HCT116 (cell line): ENCODE results near the gene DCAF17. TPM values are rescaled to one million over a fixed set of nuclear protein-coding genes. Genes with fewer than 3 reads are reported as not detected.

Source experiments
- ATAC-seq: fragments of 200-7000 bp; cut with Tn5 transposase; 2 replicates; pipeline ENCODE4 v1.9.1; 2020; ENCODE audit warnings: mild to moderate bottlenecking, moderate library complexity
- BruUV-seq: library from RNA; stranded (reverse); fragments of 400-500 nt; replicated peaks from 2 replicates; lab custom pipeline; 2021; lab: Mats Ljungman, UMichigan
- CTCF ChIA-PET: fragments of 300-600 bp; sonication (Branson Sonifier 250); formaldehyde crosslinking; loops from one replicate; lab custom pipeline; 2021; ENCODE audit warnings: antibody characterized with exemption; lab: Charles Lee
- POLR2A ChIA-PET: fragments of 300-600, 350-600 bp; sonication (Branson Sonifier 250); formaldehyde crosslinking; loops from one replicate; lab custom pipeline; 2021; ENCODE audit warnings: antibody characterized with exemption; lab: Charles Lee
- RAD21 ChIA-PET, 2 experiments: fragments of 300-600 bp; sonication (Branson Sonifier 250); formaldehyde crosslinking; loops; one replicate each; lab custom pipeline; 2023; ENCODE audit warnings: low total read pairs in 2 of 2; ENCODE audit not compliant: uncharacterized antibody in 2 of 2, unreplicated experiment in 2 of 2, low non-redundant PET in 1 of 2; lab: Charles Lee
- DNase-seq: peaks from one replicate; pipeline ENCODE4 v3.0.0-alpha.2; 2010; ENCODE audit warnings: low read depth, low spot score
- H2AFZ ChIP-seq: fragments of 200-600 bp; shearing (Covaris generic), sonication (generic); 2 replicates; pipeline ENCODE4 v1.6.1; 2017; ENCODE audit warnings: low read depth, mixed run types, mixed read lengths, antibody characterized with exemption, low read length; ENCODE audit not compliant: poor library complexity, severe bottlenecking
- H3K27ac ChIP-seq: 2 replicates; pipeline ENCODE4 v1.5.1; 2012; ENCODE audit warnings: low read depth, low read length
- H3K27me3 ChIP-seq: fragments of 200-600 bp; sonication (generic); 2 replicates; pipeline ENCODE4 v1.6.1; 2016; ENCODE audit warnings: mixed run types, low read length, mixed read lengths; ENCODE audit not compliant: insufficient read depth
- H3K36me3 ChIP-seq, 2 experiments: fragments of 200-500 bp in 1 of 2; fragments of 200-600 bp in 1 of 2; sonication (Bioruptor generic) in 1 of 2; sonication (generic) in 1 of 2; 2 replicates each; pipeline versions ENCODE4 v1.5.1 to v1.6.1; 2014 to 2016; ENCODE audit warnings: low read length in 2 of 2, inconsistent platforms in 1 of 2, mixed read lengths in 1 of 2, mixed run types in 1 of 2; ENCODE audit not compliant: insufficient read depth in 2 of 2, control insufficient read depth in 1 of 2
- H3K4me1 ChIP-seq, 2 experiments: fragments of 200-600 bp in 1 of 2; sonication (generic) in 1 of 2; 2 replicates each; pipeline versions ENCODE4 v1.5.1 to v1.6.1; 2012 to 2017; ENCODE audit warnings: low read length in 2 of 2, inconsistent platforms in 1 of 2, mild to moderate bottlenecking in 1 of 2, mixed read lengths in 1 of 2, mixed run types in 1 of 2, moderate library complexity in 1 of 2; ENCODE audit not compliant: insufficient read depth in 2 of 2, control insufficient read depth in 1 of 2
- H3K4me2 ChIP-seq: fragments of 200-600 bp; sonication (generic); 2 replicates; pipeline ENCODE4 v1.6.1; 2017; ENCODE audit warnings: mixed run types, low read length, mixed read lengths
- H3K4me3 ChIP-seq, 2 experiments: fragments of 200-600 bp in 1 of 2; sonication (generic) in 1 of 2; replicated peaks in 1 of 2; 2 replicates each; pipeline ENCODE4 v1.5.1; 2011 to 2016; ENCODE audit warnings: low read length in 2 of 2, control low read depth in 1 of 2, low read depth in 1 of 2, mild to moderate bottlenecking in 1 of 2, mixed read lengths in 1 of 2, mixed run types in 1 of 2
- H3K79me2 ChIP-seq: fragments of 200-600 bp; sonication (generic); 2 replicates; pipeline ENCODE4 v1.6.1; 2017; ENCODE audit warnings: mild to moderate bottlenecking, mixed run types, low read length, moderate library complexity, mixed read lengths; ENCODE audit not compliant: insufficient read depth
- H3K9ac ChIP-seq: fragments of 200-600 bp; sonication (generic); 2 replicates; pipeline ENCODE4 v1.6.1; 2016; ENCODE audit warnings: low read length, mixed read lengths
- H3K9me2 ChIP-seq: fragments of 200-600 bp; sonication (generic), shearing (Covaris generic); 2 replicates; pipeline ENCODE4 v1.6.1; 2017; ENCODE audit warnings: mixed run types, mild to moderate bottlenecking, moderate library complexity; ENCODE audit not compliant: insufficient read depth
- H3K9me3 ChIP-seq, 2 experiments: fragments of 200-500 bp in 1 of 2; fragments of 200-600 bp in 1 of 2; sonication (Bioruptor generic) in 1 of 2; sonication (generic) in 1 of 2; 2 replicates each; pipeline ENCODE4 v1.6.1; 2014 to 2017; ENCODE audit warnings: low read length in 2 of 2, mixed read lengths in 2 of 2, inconsistent platforms in 1 of 2, low read depth in 1 of 2, mild to moderate bottlenecking in 1 of 2, mixed run types in 1 of 2, moderate library complexity in 1 of 2; ENCODE audit not compliant: control insufficient read depth in 1 of 2, insufficient read depth in 1 of 2
- H4K20me1 ChIP-seq: fragments of 200-600 bp; sonication (generic), shearing (Covaris generic); 2 replicates; pipeline ENCODE4 v1.6.1; 2017; ENCODE audit warnings: mixed run types, mild to moderate bottlenecking, moderate library complexity; ENCODE audit not compliant: insufficient read depth
- CBX3 ChIP-seq: IDR thresholded peaks from 2 replicates; pipeline ENCODE4 v1.6.1; 2012; ENCODE audit warnings: low read depth
- EGR1 ChIP-seq: IDR thresholded peaks from 2 replicates; pipeline ENCODE4 v1.6.1; 2012; ENCODE audit warnings: low read depth
- EZH2phosphoT487 ChIP-seq: fragments of 200-600 bp; IDR thresholded peaks from 2 replicates; pipeline ENCODE4 v1.6.1; 2018; ENCODE audit warnings: antibody characterized with exemption, borderline replicate concordance
- JUND ChIP-seq: IDR thresholded peaks from 2 replicates; pipeline ENCODE4 v1.6.1; 2012
- POLR2A ChIP-seq: IDR thresholded peaks from 2 replicates; pipeline ENCODE4 v1.7.0; 2011; ENCODE audit warnings: borderline replicate concordance; ENCODE audit not compliant: insufficient read depth, insufficient read length; ENCODE audit errors: extremely low read depth
- POLR2AphosphoS5 ChIP-seq: IDR thresholded peaks from 2 replicates; pipeline ENCODE4 v1.6.1; 2011; ENCODE audit warnings: mild to moderate bottlenecking, low read depth, low read length, moderate library complexity
- RAD21 ChIP-seq: IDR thresholded peaks from 2 replicates; pipeline ENCODE4 v1.6.1; 2012; ENCODE audit warnings: low read depth, mild to moderate bottlenecking
- SIN3A ChIP-seq: IDR thresholded peaks from 2 replicates; pipeline ENCODE4 v1.6.1; 2012; ENCODE audit warnings: low read depth
- SRF ChIP-seq: IDR thresholded peaks from 2 replicates; pipeline ENCODE4 v1.6.1; 2012; ENCODE audit warnings: low read depth
- TCF7L2 ChIP-seq: IDR thresholded peaks from 2 replicates; pipeline ENCODE4 v1.7.0; 2011; ENCODE audit warnings: borderline replicate concordance, inconsistent platforms; ENCODE audit not compliant: insufficient read depth, insufficient read length; ENCODE audit errors: extremely low read depth
- YY1 ChIP-seq: IDR thresholded peaks from 2 replicates; pipeline ENCODE4 v1.6.1; 2011; ENCODE audit warnings: low read length, low read depth, moderate library complexity, mild to moderate bottlenecking; ENCODE audit not compliant: insufficient replicate concordance; ENCODE audit errors: extremely low read depth
- ZFX ChIP-seq: fragments of 450-650 bp; IDR thresholded peaks from 2 replicates; pipeline ENCODE4 v1.6.1; 2017
- intact Hi-C: fragments of 100-400 bp; cut with micrococcal nuclease; formaldehyde crosslinking; loops from 2 replicates; pipeline ENCODE4 v1.10.0; 2022
- total RNA-seq: library from RNA; stranded (reverse); gene quantifications from one replicate; pipeline ENCODE4 v1.2.1, GENCODE V29; 2021; ENCODE audit not compliant: unreplicated experiment
- TF ChIP-seq, protein P1 (sequence below): IDR thresholded peaks from 2 replicates; pipeline ENCODE4 v1.6.1; 2012
- TF ChIP-seq, protein P2 (sequence below), 3 experiments: fragments of 200-600 bp in 1 of 3; sonication (generic) in 1 of 3; IDR thresholded peaks in 2 of 3; conservative IDR thresholded peaks in 1 of 3; 2 replicates each; pipeline ENCODE4 v1.5.1; 2012 to 2017; ENCODE audit warnings: low read depth in 2 of 3, low read length in 2 of 3, antibody characterized with exemption in 1 of 3, borderline replicate concordance in 1 of 3, control low read depth in 1 of 3, mild to moderate bottlenecking in 1 of 3, mixed read lengths in 1 of 3, mixed run types in 1 of 3, moderate library complexity in 1 of 3; ENCODE audit not compliant: insufficient read depth in 1 of 3
- TF ChIP-seq, protein P3 (sequence below): IDR thresholded peaks from 2 replicates; pipeline ENCODE4 v1.6.1; 2011; ENCODE audit warnings: mild to moderate bottlenecking, low read length, moderate library complexity; ENCODE audit not compliant: insufficient replicate concordance; ENCODE audit errors: extremely low read depth
- TF ChIP-seq, protein P4 (sequence below): IDR thresholded peaks from 2 replicates; pipeline ENCODE4 v1.6.1; 2012; ENCODE audit warnings: low read depth

Gene DCAF17
- total RNA-seq, 1 experiment from 2014 or later, result 17.7 TPM

DNA sequence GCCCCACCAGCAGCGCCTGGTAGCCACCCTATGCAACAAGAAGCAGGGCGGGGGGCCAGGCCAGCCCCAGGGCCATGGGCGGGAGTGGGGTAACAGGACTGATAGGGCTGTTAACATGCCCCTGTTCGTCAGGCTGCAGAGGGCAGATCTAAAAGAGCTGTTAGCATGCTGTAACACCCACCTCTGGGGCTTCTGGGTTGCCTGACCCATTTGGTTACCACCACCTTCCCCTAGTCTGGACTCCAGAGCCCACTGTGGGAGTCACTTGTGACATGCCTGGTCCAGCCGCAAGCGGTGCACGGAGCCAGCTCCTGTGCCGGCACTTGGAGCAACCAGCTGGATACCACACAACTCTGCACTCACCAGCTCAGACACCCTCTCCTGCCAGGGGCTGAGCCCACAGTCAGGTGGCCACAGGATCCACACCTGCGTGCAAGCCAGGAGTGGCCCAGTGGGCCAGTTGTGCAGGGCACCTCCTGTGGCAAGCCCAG is 2.3 kb upstream of the DCAF17 start:
- DNase-seq (no peak), ATAC-seq (no peak)
- ChIA-PET RAD21 (no interaction called here), CTCF (interaction anchor here (3.3 kb wide), 1 partner anchor 16 kb away, joined by 8 read pairs; no protein-coding TSS in a partner anchor), POLR2A (no interaction called here)
- peaks cover 0 to 8% of the 10 kb centered on the region in 2 experiments; a peak in 1 of 4 replicates for H3K36me3 ChIP-seq
- no peak overlapping the region for H3K4me3 ChIP-seq
- BruUV-seq, result no TSS peak
- no peaks in the 10 kb centered on the region for H3K27me3 ChIP-seq
- H3K4me2 ChIP-seq, result peak overlapping the region; percentile 85
- TF ChIP-seq CBX3 (no peak), POLR2AphosphoS5 (no peak), SIN3A (no peak), SRF (no peak), ZFX (no peak), TCF7L2 (no peak), RAD21 (no peak), JUND (no peak), YY1 (no peak), POLR2A (no peak), EGR1 (no peak), EZH2phosphoT487 (no peak)
- TF ChIP-seq, protein P1, sequence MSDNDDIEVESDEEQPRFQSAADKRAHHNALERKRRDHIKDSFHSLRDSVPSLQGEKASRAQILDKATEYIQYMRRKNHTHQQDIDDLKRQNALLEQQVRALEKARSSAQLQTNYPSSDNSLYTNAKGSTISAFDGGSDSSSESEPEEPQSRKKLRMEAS, result no peak
- TF ChIP-seq, protein P2, sequence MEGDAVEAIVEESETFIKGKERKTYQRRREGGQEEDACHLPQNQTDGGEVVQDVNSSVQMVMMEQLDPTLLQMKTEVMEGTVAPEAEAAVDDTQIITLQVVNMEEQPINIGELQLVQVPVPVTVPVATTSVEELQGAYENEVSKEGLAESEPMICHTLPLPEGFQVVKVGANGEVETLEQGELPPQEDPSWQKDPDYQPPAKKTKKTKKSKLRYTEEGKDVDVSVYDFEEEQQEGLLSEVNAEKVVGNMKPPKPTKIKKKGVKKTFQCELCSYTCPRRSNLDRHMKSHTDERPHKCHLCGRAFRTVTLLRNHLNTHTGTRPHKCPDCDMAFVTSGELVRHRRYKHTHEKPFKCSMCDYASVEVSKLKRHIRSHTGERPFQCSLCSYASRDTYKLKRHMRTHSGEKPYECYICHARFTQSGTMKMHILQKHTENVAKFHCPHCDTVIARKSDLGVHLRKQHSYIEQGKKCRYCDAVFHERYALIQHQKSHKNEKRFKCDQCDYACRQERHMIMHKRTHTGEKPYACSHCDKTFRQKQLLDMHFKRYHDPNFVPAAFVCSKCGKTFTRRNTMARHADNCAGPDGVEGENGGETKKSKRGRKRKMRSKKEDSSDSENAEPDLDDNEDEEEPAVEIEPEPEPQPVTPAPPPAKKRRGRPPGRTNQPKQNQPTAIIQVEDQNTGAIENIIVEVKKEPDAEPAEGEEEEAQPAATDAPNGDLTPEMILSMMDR (IDR thresholded peaks at IDR 0.05 in 2 of 3, conservative IDR thresholded peaks at IDR 0.05 in 1 of 3; ENCODE audit: borderline replicate concordance in 1 of 3, insufficient read depth in 1 of 3, low read depth in 2 of 3, low read length in 2 of 3), result no peak
- TF ChIP-seq, protein P3, sequence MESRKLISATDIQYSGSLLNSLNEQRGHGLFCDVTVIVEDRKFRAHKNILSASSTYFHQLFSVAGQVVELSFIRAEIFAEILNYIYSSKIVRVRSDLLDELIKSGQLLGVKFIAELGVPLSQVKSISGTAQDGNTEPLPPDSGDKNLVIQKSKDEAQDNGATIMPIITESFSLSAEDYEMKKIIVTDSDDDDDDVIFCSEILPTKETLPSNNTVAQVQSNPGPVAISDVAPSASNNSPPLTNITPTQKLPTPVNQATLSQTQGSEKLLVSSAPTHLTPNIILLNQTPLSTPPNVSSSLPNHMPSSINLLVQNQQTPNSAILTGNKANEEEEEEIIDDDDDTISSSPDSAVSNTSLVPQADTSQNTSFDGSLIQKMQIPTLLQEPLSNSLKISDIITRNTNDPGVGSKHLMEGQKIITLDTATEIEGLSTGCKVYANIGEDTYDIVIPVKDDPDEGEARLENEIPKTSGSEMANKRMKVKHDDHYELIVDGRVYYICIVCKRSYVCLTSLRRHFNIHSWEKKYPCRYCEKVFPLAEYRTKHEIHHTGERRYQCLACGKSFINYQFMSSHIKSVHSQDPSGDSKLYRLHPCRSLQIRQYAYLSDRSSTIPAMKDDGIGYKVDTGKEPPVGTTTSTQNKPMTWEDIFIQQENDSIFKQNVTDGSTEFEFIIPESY, result no peak
- TF ChIP-seq, protein P4, sequence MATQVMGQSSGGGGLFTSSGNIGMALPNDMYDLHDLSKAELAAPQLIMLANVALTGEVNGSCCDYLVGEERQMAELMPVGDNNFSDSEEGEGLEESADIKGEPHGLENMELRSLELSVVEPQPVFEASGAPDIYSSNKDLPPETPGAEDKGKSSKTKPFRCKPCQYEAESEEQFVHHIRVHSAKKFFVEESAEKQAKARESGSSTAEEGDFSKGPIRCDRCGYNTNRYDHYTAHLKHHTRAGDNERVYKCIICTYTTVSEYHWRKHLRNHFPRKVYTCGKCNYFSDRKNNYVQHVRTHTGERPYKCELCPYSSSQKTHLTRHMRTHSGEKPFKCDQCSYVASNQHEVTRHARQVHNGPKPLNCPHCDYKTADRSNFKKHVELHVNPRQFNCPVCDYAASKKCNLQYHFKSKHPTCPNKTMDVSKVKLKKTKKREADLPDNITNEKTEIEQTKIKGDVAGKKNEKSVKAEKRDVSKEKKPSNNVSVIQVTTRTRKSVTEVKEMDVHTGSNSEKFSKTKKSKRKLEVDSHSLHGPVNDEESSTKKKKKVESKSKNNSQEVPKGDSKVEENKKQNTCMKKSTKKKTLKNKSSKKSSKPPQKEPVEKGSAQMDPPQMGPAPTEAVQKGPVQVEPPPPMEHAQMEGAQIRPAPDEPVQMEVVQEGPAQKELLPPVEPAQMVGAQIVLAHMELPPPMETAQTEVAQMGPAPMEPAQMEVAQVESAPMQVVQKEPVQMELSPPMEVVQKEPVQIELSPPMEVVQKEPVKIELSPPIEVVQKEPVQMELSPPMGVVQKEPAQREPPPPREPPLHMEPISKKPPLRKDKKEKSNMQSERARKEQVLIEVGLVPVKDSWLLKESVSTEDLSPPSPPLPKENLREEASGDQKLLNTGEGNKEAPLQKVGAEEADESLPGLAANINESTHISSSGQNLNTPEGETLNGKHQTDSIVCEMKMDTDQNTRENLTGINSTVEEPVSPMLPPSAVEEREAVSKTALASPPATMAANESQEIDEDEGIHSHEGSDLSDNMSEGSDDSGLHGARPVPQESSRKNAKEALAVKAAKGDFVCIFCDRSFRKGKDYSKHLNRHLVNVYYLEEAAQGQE, result no peak
- no peaks in the 10 kb centered on the region for H3K9me3 ChIP-seq
- no peaks in the 10 kb centered on the region for H4K20me1 ChIP-seq
- H3K9me2 ChIP-seq, result no peaks in the 10 kb centered on the region
- no peak overlapping the region for H2AFZ ChIP-seq
- no peak overlapping the region for H3K27ac ChIP-seq
- intact Hi-C loops, result no loop called here
- peaks cover 9 to 45% of the 10 kb centered on the region in 2 experiments; a peak in 3 of 4 replicates for H3K4me1 ChIP-seq
- peaks cover 84% of the 10 kb centered on the region for H3K79me2 ChIP-seq
- H3K9ac ChIP-seq, result no peak overlapping the region
